ENCODE results near the gene CDK5R2.

Gene CDK5R2

GRCh38 chr2:218986148-218986761, 26.8 kb downstream of the CDK5R2 start:
- no peak overlapping the region for H3K4me3 ChIP-seq (ENCODE audit: control insufficient read depth, low read depth, low read length)
- no peak for TF ChIP-seq CTCF (IDR thresholded peaks at IDR 0.05; ENCODE audit: control insufficient read depth, insufficient read depth, low read depth, low read length, missing control alignments)
- DNase-seq (ENCODE audit: low read depth), result no peak

GRCh38 chr2:218988164-218988563, 28.7 kb downstream of the CDK5R2 start:
- H3K4me3 ChIP-seq (ENCODE audit: control insufficient read depth, low read depth, low read length), result no peak overlapping the region
- no peak for TF ChIP-seq CTCF (IDR thresholded peaks at IDR 0.05; ENCODE audit: control insufficient read depth, insufficient read depth, low read depth, low read length, missing control alignments)
- no peak for DNase-seq (ENCODE audit: low read depth)

GRCh38 chr2:218988650-218989049, 29.2 kb downstream of the CDK5R2 start:
- no peak for DNase-seq (ENCODE audit: low read depth)
- H3K4me3 ChIP-seq (ENCODE audit: control insufficient read depth, low read depth, low read length), result no peak overlapping the region
- TF ChIP-seq CTCF (IDR thresholded peaks at IDR 0.05; ENCODE audit: control insufficient read depth, insufficient read depth, low read depth, low read length, missing control alignments), result no peak

- no peak for TF ChIP-seq CTCF (IDR thresholded peaks at IDR 0.05; ENCODE audit: control insufficient read depth, insufficient read depth, low read depth, low read length, missing control alignments)
- no peak overlapping the region for H3K4me3 ChIP-seq (ENCODE audit: control insufficient read depth, low read depth, low read length)
- no peak for DNase-seq (ENCODE audit: low read depth)
Measured at GRCh38 chr2:218990052-218990451, 30.6 kb downstream of the CDK5R2 start.

GRCh38 chr2:218990612-218991011, 31.1 kb downstream of the CDK5R2 start:
- no peak for TF ChIP-seq CTCF (IDR thresholded peaks at IDR 0.05; ENCODE audit: control insufficient read depth, insufficient read depth, low read depth, low read length, missing control alignments)
- no peak for DNase-seq (ENCODE audit: low read depth)
- no peak overlapping the region for H3K4me3 ChIP-seq (ENCODE audit: control insufficient read depth, low read depth, low read length)

- DNase-seq (ENCODE audit: low read depth), result no peak
- no peak for TF ChIP-seq CTCF (IDR thresholded peaks at IDR 0.05; ENCODE audit: control insufficient read depth, insufficient read depth, low read depth, low read length, missing control alignments)
- no peak overlapping the region for H3K4me3 ChIP-seq (ENCODE audit: control insufficient read depth, low read depth, low read length)
Measured at GRCh38 chr2:218991674-218992168, 32.3 kb downstream of the CDK5R2 start.
